Activated CD4-positive, CD25-positive, alpha-beta regulatory T cell treated with anti-CD3 and anti-CD28 coated beads, Interleukin-2, amount 50 U/mL, for 24 hours (primary cell): ENCODE results near the gene TBC1D17.
A peak's percentile ranks its signal among the peaks of the same experiment; 100 is the strongest.

Experiments used
- ATAC-seq, 2 donors: fragments of 150-1000 bp; cut with Tn5 transposase; one replicate each; pipeline ENCODE4 v1.10.0; 2021; ENCODE audit warnings: mild to moderate bottlenecking in 1 of 2, moderate library complexity in 1 of 2

Gene TBC1D17

DNA sequence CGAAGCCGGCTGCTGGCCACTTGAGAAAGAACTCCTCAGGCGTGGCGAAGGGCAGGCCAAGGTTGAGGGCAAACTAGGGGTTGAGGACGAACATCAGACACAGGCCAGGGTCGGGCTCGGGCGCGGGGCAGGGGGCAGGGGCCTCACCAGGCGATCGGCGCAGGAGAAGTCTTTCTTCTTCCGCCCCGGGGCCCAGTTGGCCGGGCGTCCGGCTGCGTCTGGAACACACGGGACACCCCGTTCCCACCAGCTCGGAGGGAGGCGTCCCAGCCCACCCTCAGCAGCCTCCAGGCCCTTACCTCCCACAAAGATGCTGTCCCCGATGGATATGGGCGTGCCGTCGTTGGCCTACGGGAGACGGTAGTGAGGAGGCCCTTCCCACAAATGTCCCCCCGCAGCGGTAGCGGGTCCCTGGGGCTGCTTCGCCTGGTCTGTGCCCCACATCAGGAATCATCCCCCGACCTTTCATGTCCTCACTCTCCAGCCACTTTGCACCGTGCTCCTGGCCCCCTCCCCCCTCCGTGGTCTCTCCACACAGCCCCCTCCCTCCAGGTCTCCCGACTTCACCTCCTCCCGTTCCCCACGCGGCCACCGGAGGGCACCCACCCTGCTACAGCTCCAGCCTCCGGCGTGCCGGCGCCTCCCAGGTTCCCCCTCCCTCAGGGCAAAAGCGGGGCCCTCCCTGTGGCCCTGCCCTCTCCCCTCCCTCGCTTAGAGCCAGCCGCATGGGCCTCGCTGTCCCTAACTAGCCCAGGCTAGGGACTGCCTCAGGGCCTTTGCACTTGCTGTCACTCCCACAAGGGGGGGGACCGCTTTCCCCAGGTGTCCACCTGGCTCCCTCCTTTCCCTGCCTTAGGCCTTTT is 14.9 kb upstream of the TBC1D17 start:
- ATAC-seq: no peak

DNA sequence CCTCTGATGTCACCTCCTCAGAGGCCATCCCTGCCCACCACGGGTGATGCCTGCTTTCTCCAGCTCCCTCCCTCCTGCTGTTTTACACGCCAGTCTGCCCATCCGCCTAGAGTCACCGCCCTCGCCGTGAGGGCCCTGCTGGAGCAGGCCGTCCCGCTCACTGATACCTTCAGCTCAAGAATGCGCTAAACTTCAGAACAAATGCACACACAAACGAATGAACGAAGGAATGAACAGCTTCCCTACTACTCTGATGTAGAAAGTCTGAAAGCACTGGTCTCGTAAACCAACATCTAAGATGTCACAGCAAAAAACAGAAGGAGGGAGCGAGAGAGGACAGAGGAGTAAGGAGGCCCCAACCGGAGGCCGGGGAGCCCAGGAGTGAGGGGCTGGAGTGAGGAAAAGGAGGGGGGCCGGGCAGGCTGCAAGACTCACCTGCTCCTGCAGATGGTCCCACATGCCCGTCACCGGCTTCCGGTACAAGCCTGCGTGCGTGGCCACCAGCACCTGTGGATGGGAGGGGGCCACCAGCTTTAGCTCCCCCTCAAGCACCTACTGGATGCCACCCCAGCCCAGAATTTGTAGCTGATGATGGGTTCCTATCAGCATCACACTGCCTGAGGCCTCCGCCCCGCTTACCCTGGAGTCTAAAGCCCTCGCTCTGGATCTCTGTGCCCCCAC is 14.1 kb upstream of the TBC1D17 start:
- no peak for ATAC-seq

DNA sequence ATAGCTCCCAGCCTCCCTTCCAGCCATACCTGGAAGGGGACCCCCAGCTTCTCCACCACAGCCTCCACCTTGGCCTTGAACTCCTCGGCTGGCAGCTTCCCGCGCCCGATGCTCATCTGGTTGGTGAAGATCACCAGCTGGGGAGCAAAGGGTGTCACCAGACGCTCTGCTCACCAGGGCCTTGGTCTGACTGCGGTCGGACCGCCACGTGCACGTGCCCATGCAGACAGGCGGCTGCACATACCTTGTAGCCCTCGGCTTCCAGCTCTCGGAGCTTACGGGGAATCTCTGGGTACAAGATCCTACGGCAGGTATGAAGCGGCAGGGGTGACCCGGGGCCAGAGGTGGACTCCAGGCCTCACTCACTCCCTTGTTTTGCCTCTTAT is 13.6 kb upstream of the TBC1D17 start:
- ATAC-seq: no peak

DNA sequence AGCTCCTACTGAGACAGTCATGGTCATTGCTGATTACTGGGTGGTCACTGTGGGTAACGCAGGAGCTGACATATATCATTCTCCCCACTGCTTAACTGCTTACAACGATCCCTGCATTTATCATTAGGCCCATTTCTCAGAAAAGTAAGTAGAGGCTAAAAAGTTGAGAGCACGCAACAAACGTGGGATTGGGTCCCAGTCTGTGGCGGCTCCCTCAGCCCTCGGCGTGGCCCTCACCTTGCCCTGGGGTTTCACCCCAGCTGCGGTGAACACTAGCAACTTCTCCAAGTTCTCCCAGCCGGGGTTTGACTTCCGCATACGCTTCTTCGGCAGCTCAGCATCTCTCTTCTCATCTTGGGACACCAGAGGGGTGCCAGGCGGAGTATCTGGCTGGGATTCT is 12.6 kb upstream of the TBC1D17 start:
- ATAC-seq: no peak

DNA sequence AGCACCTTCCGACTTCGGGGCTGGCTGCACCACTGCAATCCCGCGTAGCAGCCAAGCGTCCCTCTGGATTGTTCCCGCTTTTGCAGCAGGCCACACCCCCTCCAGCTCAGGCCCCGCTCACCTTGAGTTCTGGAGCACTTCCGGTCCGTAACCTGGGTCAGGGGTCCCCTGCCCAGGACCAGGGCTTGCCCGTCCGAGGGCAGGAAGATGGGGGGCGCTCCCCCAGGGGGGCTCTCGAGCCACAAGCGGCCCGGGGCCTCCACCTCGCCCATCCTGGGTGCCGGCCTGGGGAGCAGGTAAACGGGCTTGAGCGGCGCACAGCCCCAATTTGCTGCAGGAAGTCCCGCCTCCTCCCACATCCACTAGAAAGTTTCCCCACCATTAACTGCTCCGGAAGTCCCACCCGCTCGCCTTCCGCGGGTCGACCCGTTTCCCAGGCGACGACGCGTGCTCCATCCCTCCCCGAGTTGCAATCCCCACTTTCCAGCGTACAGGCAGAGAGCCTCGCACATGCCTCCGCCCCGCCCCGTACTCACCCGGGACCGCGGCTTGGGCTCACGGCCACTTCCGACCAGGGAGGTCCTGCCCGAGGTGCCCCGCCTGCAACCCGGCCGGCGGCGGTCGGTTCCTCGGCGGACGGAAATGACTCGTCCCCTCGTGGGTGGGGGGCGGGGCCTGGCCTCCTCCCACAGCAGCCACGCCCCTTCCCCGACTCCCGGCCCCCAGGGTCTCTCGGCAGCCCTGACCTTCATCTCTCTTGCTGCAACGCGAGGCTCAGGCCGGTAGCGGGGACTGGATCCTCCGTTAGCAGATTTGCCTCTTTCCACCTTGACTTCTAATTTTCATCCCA is 10.3 kb upstream of the TBC1D17 start, which contains the start of gene PNKP:
TSS of gene PNKP (minus strand) at position 644 of the 850 bp plus-strand sequence. CDS start at position 272, 372 bp downstream.
- ATAC-seq: peak; percentile 55 to 60

DNA sequence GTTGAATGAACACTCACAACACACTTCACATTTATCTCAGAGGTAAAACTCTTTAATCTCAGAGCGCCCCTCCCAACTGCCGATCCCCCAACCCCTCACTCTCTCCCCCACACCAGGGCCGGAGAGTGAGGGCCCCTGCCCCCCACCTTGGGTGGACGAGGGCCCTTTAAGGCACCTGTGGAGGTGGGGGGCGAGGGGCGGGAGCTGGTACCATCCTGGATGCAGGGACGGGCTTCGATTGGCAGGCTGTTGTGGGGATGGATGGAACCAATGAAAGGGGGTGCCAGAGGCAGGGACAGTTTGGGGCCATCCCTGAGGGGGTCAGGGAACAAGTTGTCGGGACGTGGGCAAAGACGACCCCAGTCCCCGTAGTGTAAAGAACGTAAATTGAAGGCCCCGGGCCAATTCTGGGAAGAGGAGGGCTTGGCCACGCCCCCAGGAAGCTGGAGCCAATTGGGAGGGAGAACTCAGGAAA is 8.5 kb upstream of the TBC1D17 start:
- ATAC-seq: peak; percentile 2

DNA sequence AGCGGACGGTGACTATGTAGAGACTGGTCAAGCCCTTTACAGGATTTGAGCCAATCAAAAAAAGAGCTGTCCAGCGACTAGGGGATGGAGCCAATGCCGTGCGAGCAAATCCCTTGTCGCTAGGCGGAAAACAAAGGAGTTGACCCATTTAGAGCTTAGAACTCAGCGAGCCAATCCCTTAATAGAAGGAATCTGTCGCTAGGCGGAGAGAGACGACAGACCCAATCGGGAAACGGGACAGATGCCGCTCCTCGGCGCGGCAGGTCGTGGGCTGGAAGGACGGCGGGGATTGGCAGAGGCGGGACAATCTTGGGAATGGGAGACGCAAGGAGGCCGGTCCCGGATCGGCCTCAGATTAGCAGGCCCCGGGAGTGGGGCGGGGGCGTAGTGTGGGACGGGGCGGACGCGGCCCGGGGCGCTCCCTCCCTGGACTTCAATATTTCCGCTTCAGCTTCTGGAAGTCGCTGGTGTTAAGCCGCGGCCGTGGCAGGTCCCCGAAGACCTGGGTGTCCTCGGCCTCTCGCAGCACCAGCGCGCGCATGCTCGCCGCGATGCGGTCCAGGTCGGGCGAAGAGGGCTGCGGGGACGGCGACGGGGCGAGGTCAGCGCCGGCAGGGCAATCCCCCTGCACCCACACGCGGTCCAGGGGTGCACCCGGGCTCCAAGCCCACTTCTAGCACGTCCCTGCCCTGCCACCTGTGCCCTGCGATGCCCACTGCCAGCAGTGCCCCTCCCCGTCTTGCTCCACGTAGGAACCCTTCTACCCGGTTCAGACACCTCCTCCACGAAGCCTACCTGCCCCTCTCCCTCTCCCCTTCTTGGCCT is 7.8 kb upstream of the TBC1D17 start:
- peak; percentile 84 to 85 for ATAC-seq

DNA sequence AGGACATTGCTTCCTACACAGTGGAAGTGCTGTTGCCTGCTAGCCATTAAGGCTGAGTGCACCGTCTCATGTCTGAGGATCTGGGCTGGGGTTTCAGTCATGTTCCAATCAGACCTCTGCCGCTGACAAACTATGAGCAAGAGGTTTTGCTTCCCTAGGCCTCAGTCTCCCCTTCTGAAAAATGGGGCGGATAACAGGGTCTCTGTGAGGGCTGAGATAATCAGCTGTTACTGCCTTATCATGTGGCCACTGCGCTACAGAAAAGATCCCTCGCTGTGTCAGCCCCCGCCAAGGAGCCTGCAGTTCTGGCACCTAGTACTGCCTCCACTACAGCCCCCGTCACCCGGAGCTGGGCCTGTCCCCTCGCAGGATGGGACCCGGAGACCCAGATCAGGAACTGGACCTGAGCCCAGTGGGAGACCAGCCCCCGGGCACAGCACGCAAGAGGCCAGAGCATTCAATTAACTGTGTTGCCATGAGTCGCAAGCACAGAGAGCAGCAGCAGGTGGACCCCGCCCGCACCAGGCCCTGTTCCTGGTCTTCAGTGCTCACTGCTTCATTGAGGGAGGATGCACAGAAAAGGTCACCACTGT is 7.1 kb upstream of the TBC1D17 start:
- ATAC-seq: no peak

DNA sequence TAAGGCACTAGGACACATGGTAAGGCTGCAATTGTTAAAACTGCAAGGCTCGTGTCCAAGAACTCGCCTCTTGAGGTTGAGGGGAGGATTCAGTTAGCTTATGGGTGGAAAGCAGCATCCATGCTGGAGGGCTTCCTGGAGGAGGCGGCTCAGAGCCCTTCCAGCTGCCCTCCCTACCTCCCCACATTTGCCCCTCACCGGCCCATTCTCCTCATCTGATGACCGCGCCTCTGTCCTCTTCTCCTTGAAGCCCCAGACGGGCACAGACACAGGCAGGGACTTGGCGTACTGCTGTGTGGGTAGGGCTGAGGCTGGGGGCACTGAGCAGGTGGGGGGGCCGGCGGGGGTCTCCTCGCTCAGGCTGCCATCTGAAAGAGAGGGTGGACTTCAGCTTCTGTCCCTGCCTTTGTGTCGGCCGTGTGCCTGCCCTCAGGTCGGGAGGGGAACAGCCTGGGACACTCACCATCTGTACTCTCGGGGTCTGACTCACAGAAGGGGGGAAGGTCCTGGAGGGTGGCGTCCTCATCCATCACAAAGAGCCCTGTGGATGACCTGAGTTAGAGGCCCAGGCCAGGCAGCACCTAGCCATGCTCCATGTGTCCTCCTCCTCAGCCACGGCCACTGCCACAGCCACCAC is 6.0 kb upstream of the TBC1D17 start:
- ATAC-seq: no peak

DNA sequence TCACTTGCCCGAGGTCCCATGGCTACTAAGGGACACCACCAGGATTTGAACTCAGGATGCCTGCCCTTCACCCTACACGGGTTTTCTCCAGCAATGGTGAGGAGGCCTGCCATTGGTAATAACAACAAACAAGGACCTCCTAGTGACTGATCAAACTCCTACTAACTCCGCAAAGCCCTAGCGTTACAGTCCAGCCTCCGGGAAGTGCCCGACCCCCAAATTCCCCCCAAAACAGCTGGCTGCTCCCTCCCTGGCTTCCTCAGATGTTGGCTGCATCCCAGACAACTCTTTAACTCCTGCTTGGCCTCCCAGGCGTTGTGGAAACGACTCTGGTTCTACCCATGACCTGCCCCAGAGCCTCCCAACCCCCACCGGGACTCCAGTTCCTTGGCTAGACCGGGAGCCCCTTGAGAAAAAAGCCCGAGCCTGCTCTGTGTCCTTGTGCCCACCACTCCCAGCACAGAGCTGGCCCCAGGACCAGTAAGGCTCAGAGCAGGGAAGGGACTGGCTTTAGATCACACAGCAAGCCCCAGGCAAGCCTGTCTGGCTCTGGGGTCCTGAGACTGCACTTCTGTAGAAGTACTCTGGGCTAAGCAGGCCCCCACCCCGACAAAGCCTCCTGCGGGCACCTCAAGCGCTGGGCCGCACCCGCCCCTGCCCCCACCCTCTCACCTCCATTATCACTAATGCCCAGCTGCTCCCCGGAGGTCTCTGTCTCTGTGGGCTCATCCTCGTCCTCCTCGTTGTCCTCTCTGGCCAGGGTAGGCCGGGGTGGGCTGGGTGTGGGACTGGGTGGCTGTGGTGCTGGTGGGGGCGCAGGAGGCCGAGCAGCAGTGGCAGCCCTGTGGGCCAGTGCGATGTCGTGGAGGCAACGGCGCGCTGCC is 5.0 kb upstream of the TBC1D17 start:
- ATAC-seq: no peak

DNA sequence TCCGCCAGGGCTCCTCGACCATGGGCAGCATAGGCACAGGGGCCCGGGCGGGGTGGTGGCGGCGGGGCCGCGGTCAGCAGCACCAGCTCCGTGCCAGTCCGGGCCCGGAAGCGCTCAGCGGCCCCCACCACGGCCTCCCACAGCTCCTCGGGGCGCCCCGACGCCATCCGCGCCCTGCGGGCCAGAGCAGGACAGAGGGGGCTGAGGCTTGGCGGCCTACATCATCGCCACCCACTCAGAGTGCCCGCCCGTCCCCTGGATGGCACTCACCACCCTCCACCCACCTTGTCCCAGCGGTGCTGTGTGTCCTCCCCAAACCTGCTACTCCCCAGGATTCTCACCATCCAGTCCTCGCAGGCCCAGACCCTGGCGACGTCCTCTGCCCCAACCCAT is 4.4 kb upstream of the TBC1D17 start:
- no peak for ATAC-seq

DNA sequence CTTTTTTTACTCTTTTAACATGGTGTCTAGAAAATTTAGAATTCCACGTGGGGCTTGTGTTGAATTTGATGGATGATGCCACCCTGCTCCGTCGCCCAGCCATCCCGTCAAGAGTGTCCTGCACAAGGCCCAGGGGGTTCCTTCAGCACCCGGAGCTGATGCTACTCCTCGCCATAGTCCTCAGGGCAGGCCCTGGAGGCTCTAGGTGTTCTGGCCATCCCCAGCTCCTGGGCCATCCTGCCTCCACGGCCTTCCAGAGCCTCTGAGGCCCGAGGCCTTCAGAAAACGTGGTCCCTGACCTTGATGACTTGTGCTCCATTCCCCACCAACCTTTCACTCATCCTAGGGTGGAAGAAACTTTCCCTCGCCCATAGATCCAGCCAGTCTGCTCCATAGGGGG is 3.7 kb upstream of the TBC1D17 start:
- ATAC-seq: no peak

DNA sequence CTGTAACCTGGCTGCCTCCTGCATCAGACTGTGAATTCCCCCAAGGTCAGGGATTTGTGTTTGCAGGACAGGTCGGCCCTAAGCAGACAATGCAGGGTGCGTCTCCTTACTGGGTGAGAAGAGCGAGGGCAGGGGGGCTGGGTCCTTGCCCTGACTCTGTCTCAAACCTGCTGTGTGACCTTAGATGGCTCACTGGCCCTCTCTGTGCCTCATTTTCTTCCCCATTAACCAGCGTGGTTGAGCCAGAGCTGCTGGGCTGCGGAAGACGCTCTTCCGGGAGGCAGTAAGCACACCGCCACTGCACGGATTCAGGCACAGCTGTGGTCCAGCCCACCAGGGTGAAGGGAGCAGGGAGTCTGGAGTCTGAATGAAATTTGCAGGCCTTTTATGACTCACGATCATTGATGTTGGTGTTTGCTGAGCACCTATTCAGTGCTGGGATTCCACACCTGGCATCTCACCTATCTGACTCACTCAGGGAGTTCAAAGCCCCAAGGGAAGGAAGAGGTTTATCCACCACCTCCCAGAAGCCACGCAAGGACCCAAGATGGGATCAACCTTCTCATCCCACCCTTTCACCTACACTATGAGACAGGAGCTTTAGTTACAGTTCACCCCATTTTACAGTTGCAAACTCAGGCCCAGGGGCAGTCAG is 2.9 kb upstream of the TBC1D17 start:
- ATAC-seq: no peak

DNA sequence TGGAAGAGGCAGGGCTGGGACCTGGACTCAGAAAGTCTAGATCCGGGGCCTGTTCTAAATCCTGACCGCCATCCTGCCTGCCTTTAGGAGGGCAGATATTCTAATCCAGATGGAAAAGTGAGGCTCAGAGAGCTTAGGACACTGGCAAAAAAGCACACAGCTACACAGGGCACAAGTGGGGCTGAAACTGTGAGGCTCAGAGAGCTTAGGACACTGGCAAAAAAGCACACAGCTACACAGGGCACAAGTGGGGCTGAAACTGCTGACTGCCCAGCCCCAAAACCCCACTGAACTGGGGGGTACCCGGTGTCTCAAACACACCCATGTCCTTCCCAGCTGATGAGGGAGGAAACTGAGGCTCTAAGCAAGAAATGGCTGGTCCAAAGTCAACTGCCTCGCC is 2.3 kb upstream of the TBC1D17 start:
- no peak for ATAC-seq

DNA sequence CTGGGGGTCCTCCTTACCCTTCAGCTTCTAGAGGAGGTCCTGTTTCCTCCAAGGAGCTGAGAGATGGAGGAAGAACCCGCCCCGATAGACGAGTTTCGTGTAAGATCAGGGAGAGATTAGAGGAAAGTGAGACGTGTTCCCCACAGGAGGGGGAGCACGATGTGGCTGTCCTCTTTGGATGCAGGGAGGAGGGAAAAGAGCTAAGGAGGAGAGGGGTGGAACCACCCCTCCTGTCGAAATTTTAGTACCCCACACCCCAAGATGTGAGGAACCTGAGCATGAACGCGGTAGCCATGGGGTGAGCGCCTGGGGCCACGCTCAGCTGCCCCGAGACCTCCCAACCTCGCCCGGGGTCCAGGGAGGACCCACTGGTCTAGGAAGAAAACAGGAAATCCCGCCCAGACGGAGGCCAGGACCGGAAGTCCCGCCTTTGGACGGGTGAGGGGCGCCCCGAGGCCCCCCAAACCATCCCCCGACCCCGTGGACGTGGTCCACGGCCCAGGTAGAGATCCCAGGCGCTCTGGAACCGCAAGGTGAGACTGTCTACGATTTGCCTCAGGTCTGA is 1.6 kb upstream of the TBC1D17 start:
- no peak for ATAC-seq

DNA sequence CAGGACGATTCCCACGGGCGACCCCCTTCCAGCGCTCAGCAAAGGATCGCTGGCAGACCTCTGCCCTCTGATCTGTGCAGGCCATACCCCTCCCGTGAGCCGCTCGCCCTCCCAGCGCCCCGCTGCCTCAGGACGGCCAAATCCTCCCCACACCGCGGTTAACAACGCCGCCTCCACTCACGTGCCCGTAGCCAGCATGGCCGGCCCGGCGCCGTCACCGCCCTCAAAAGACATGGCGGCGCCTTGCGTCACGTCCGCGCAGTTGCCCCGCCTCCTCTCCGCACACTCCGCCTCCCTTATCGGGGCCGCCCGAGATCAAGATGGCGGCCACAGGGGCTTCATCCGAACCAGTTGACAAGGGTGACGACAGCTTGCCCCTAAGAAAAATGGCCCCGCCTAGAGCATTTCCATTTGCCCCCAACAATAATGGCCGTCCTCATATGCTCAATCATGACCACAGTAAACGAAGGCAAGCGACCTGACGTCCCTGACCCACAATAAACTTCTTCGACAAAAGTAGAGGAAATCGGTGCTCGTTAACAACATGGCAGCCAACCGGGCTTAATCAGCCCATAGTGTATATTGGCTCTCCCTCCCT is 981 bp upstream of the TBC1D17 start:
- peak; percentile 55 to 60 for ATAC-seq

DNA sequence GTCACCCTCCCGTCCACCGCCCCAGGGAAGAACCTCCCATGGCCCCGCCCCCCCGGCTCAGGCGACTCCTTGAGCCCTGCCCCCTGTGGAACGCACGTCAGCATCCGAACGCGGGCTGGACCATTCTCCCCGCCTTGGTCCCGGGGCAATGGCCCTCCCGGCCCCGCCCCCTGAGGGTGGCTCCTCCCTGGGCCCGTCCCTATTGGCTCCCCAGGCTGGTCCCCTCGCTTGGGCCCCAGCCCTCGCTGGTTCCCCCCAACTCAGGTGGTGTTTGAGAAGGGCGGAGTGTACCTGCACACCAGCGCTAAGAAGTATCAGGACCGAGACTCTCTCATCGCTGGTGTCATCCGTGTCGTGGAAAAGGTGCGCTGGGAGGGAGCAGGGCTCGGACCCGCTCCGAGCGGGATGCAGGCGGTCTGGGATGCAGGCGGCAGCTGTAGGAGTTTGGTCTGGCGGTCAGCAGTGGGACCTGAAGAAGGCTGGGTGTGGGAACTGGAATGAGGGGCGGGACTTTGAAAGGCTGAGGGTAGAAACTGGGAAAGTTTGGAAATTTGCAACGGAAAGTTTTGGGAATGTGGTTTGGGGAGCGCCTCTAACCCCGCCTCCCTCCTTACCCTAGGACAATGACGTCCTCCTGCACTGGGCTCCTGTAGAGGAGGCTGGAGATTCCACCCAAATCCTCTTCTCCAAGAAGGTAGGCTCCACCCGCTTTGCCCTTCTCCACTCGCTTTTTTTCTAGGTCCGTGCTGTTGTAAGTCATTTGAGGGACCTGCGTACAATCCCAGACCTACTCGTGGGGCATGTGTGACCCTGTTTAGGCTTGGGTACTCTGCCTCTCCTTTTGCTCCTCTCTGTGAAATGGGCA is 609 bp downstream of the TBC1D17 start:
- ATAC-seq: peak; percentile 70 to 72

DNA sequence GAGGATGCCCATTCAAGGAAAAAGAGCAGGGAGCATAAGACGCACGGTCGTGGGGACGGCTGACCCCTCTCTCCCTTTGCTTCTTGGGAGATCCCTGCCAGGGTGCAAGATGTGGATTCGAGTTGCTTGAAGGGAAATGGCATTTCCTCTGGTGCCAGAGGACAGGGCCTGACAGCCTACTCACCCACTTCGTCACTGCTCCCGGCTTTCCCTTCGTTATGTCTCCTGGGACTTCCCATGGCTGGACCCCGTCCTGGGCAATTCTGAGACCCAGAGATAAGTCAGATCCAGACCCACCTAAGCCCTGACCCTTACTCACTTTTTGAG is 1.2 kb downstream of the TBC1D17 start:
- ATAC-seq: no peak
